H1 (cell line): Measurements from ENCODE around the gene CD96. TPM values are rescaled to one million over a fixed set of nuclear protein-coding genes. Genes with fewer than 3 reads are reported as not detected.

Source experiments
- CHD7 ChIP-seq: fragments of 300-600 bp; sonication (generic); IDR thresholded peaks from 2 replicates; pipeline ENCODE4 v1.7.1; 2012; ENCODE audit warnings: low read length, moderate library complexity, mild to moderate bottlenecking, inconsistent platforms; ENCODE audit not compliant: insufficient replicate concordance
- EZH2 ChIP-seq: fragments of 200-600 bp; sonication (generic); IDR thresholded peaks from 2 replicates; pipeline ENCODE4 v1.7.1; 2012; ENCODE audit warnings: low read depth, mild to moderate bottlenecking, moderate library complexity, low read length, inconsistent platforms; ENCODE audit not compliant: severe bottlenecking
- RFX5 ChIP-seq: IDR thresholded peaks from 2 replicates; pipeline ENCODE4 v1.6.1; 2011; ENCODE audit warnings: low read depth, low read length, improper control_type of control experiment, borderline replicate concordance
- SIN3A ChIP-seq, 2 experiments: IDR thresholded peaks in 1 of 2; conservative IDR thresholded peaks in 1 of 2; 2 replicates each; pipeline ENCODE4 v1.6.1; 2011 to 2012; ENCODE audit warnings: low read length in 2 of 2, improper control_type of control experiment in 1 of 2, low read depth in 1 of 2, mild to moderate bottlenecking in 1 of 2
- SP4 ChIP-seq: IDR thresholded peaks from 2 replicates; pipeline ENCODE4 v1.6.1; 2012; ENCODE audit warnings: low read length, inconsistent platforms
- SRF ChIP-seq: IDR thresholded peaks from 2 replicates; pipeline ENCODE4 v1.6.1; 2011; ENCODE audit warnings: mild to moderate bottlenecking, low read depth, low read length, moderate library complexity
- TAF7 ChIP-seq: optimal IDR thresholded peaks from 2 replicates; pipeline ENCODE3; 2011; ENCODE audit warnings: low read depth, mild to moderate bottlenecking, inconsistent platforms, low read length, moderate library complexity, borderline replicate concordance
- TEAD4 ChIP-seq: IDR thresholded peaks from 2 replicates; pipeline ENCODE4 v1.6.1; 2012; ENCODE audit warnings: low read depth, low read length, inconsistent platforms, mixed read lengths
- USF2 ChIP-seq: IDR thresholded peaks from 2 replicates; pipeline ENCODE4 v1.6.1; 2011; ENCODE audit warnings: low read length, improper control_type of control experiment
- YY1 ChIP-seq: IDR thresholded peaks from 2 replicates; pipeline ENCODE4 v1.6.1; 2011; ENCODE audit warnings: low read depth, mild to moderate bottlenecking, low read length
- polyA plus RNA-seq, 7 experiments: library from polyadenylated mRNA; depleted of rRNA in 3 of 7; stranded (reverse) in 5 of 7; unstranded in 2 of 7; fragments of >200 nt in 5 of 7; fragments of 200-250 nt in 2 of 7; gene quantifications; 1 replicate in 5 of 7; 2 replicates in 1 of 7; 4 replicates in 1 of 7; pipeline versions ENCODE4 v1.2.1 to v1.2.3, GENCODE V29; 2011 to 2013; ENCODE audit warnings: missing spikeins in 2 of 7, mixed read lengths in 2 of 7
- total RNA-seq: library from RNA; stranded (reverse); fragmentation: NEBNext Ultra II Directional; extraction: Animal tissue kit (Norgen Biotek cat#: 25700); gene quantifications from 2 replicates; pipeline ENCODE4 v1.2.1, GENCODE V29; 2021

CD96 gene
- total and polyA plus RNA-seq, 2 of the 8 experiments (the other 6 are each of a cell fraction or from before 2014, with no cell fraction given), result not detected

GRCh38 chr3:111667621-111668239 is 125.7 kb downstream of the CD96 start (continued):
- TF ChIP-seq CHD7 (no peak), SP4 (no peak), USF2 (no peak), TAF7 (no peak), YY1 (no peak), RFX5 (no peak), SRF (no peak), EZH2 (no peak), SIN3A (conservative IDR thresholded peaks at IDR 0.05 in 1 of 2, IDR thresholded peaks at IDR 0.05 in 1 of 2; ENCODE audit: low read depth in 1 of 2, low read length in 2 of 2) (no peak), TEAD4 (no peak)
